Stimulated activated CD4-positive, alpha-beta T cell treated with anti-CD3 and anti-CD28 coated beads, Interleukin-4, amount 100 ng/mL, for 24 hours (primary cell): Measurements from ENCODE around the gene DNAL1.
"Not testable (repeated sequence)": the region's sequence is repeated elsewhere in the genome, so short reads cannot be mapped to it uniquely, and the experiment has no call there.

Experiments
- DNase-seq: peaks from one replicate; pipeline ENCODE4 v3.0.0-alpha.2; 2020

Gene DNAL1

GRCh38 chr14:73640796-73641365 is 3.9 kb upstream of the DNAL1 start:
- DNase-seq, result no peak

DNA sequence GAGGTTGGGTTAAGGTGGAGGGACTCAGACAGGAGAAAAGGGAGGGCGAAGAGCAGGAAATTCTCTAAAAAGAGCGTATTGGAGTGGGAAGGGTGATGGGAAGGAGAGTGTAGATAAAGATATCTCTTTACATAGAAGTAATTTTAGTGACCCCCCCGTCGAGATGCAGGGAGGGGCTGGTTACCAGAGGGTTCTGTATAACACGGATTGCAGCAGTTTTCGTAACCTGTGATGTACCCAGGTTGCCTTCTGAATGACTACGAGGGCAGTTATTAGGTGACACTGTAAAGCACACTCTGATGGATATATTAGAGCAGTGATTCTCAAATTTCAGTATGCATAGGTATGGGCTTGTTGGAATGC is 443 bp downstream of the DNAL1 start:
- no peak for DNase-seq

DNA sequence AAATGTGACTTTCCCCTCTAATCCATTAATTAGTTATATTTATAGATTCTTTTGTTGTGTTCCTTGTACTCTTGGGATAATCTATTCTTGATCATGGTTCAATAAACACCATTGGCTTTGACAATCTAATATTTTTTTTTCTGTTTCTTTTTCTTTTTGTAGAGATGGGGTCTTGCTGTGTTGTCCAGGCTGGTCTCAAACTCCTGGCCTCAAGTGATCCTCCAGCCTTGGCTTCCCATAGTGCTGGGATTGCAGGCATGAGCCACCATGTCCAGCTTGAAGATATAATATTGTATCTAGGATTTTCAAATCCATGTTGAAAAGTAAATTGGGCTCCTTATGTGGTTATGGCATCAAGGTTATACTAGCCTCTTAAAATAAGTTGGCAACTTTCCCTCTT is 6.2 kb downstream of the DNAL1 start:
- DNase-seq, result no peak

GRCh38 chr14:73655851-73656250 is 11.1 kb downstream of the DNAL1 start:
- no peak for DNase-seq

DNA sequence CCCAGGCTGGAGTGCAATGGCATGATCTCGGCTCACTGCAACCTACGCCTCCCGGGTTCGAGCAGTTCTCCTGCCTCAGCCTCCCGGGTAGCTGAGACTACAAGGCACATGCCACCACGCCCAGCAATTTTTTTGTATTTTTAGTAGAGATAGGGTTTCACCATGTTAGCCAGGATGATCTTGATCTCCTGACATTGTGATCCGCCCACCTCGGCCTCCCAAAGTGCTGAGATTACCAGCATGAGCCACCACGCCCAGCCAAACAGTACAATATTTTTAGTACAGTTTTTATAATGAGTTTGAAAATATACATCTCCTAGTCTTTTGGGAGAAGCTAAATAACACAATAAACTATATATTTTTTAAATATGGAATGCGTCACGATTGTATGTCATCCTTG is 14.4 kb downstream of the DNAL1 start:
- DNase-seq, result not testable (repeated sequence)

DNA sequence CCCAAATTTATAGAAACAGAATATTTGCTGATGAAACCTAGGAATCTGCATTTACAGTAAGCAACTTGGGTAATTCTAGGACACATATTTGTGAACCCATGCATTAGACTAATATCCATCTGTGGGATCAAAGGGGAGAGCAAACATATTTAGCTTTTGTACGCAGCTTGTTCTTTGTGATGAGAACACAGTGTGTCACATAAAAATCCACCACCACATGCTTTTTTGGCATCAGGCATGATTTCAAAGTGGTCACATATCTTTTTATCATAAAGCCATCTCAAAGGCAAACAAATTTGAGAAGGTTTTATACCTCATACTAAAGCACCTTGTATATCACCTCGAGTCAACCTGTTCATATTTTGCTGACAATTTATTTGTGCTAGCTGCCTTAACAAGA is 15.7 kb downstream of the DNAL1 start:
- DNase-seq, result no peak

DNA sequence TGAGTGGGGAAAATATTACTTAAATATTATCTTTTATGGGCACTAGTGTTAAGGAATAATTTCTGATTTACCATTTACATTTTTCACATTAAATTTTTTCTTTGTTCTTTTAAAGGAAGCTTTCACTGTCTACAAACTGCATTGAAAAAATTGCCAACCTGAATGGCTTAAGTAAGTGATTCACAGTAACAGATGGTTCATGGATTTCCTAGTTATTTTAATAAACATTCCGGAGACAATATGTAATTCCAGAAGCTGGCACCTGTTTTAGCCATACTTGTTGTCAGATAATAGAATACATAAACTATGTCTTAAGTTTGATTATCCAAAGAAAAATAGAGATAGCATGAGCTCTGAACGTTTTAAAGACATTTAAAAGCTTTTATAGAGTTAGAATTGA is 17.1 kb downstream of the DNAL1 start:
- no peak for DNase-seq

- DNase-seq, result no peak
Observed at GRCh38 chr14:73662487-73662943, 17.7 kb downstream of the DNAL1 start.

GRCh38 chr14:73663548-73664212 is 18.9 kb downstream of the DNAL1 start:
- DNase-seq, result no peak

DNA sequence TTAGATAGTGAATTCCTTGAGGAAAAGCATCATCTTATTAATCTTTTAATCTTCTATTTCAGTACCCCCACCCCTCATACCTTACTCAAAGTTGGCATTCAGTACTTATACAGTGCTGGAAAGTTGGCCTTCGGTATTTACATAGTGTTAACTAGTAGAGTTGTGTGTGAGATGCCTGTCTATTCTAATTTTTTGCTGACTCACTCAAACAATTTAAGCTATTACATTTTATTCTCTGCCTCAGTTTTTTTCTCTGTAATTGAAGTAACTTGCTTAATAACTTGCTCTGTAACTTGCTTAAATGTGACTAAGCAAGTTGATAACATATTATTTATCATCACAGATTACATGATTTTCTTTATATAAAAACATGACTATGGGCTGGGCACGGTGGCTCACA is 20.3 kb downstream of the DNAL1 start:
- no peak for DNase-seq

DNA sequence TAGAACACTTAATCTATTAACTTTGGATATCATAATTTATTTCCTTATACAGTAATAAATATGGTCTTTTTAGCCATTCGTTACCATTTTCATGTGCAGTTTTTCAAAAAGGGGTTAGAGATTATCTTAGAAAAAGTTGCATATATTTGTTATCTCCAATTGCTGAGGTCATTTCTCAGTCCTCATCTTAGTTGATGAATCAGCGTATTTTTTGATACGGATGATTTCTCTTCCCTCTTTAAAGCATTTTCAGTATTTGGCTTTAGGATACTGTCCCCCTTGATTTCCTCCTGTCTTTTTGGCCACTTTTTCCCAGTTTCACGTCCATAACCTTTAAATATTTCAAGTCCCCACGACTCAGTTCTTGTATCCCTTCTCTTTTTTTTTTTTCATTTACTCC is 21.8 kb downstream of the DNAL1 start:
- no peak for DNase-seq

DNA sequence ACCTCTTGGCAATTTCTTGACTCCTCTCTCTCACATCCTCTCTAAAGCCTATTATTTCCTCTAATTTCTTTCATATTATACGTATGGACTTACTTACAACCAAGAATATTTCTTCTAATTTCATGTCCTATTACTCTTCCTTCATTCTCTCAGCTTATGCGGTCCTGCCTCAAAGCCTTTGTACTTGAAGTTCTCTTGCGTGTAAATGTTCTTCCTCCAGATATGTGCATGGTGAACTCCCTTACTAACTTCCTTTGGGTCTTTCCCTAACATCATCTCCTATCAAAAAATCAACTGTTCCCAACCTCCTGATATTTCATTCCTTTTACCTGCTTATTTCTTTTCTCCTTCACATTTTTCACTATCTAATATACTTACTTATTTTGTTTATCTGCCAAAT is 23.1 kb downstream of the DNAL1 start:
- no peak for DNase-seq

- no peak for DNase-seq
Observed at GRCh38 chr14:73674986-73675385, 30.2 kb downstream of the DNAL1 start.

- DNase-seq, result no peak
Observed at GRCh38 chr14:73678698-73679097, 33.9 kb downstream of the DNAL1 start.

DNA sequence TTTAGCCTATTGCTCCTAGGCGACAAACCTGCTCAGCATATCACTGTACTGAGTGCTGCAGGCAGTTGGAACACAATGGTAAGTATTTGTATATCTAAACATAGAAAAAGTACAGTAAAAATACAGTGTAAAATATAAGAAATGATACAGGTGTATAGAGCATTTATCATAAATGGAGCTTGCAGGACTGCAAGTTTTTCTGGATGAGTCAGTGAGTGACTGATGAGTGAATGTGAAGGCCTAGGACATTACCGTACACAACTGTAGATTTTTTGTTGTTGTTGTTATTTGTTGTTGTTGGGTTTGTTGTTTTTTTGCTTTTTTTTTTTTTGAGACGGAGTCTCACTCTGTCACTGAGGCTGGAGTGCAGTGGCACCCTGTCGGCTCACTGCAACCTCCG is 36.0 kb downstream of the DNAL1 start:
- no peak for DNase-seq

DNA sequence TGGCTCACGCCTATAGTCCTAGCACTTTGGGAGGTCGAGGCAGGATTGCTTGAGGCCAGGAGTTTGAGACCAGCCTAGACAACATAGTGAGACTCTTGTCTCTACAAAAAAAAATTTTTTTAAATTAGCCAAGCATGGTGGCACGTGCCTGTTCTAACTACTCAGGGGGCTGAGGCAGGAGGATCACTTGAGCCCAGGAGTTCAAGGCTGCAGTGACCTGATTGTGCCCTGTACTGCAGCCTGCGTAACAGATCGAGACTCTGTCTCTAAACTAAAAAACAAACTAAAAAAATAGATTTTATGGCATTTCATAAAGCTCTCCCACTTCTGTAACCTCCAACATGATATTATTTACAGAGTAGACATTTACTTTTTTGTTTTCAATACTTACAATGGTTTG is 39.8 kb downstream of the DNAL1 start:
- DNase-seq, result no peak

GRCh38 chr14:73685328-73685727 is 40.5 kb downstream of the DNAL1 start:
- DNase-seq, result no peak

DNA sequence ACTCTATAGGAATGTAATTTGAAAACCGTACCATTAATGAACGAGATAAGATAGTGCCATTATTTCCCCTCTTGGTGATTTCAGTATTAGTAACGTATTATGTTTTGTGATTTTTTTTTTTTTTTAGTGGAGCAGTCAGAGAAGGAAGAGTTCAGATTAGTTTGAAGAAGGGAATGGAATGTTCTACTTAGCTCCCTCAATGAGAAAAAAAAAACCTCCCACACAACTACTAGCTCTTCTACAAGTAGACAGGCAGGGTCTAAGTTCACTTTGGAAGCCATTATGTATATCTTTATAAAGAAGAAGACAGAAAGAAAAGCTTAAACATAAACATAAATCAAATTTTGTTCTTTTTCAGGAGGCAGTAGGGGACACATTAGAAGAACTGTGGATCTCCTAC is 42.1 kb downstream of the DNAL1 start:
- no peak for DNase-seq

- no peak for DNase-seq
Observed at GRCh38 chr14:73694083-73694482, 49.3 kb downstream of the DNAL1 start.

GRCh38 chr14:73695082-73695481 is 50.3 kb downstream of the DNAL1 start:
- DNase-seq, result no peak

DNA sequence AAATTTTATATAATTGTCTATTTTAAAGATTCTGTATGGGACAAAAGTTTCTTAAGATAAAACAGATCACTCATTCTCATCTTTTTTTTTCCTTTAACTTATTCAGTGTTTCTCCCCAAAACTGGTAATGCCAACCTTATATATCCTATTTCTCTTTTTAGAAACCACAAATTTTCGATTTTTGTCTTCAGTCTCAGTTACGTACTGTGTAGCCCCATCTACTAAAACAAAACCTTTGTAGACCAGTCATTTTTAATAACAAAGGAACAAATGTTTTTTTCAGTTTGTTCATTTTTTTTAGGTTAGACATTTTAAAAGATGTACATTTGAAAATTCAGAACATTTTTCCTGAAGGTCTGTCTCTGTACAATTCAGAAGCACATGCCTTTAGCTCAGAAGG is 51.2 kb downstream of the DNAL1 start:
- DNase-seq, result no peak

GRCh38 chr14:73696466-73697400 is 51.9 kb downstream of the DNAL1 start:
- peak; percentile 18 for DNase-seq

DNA sequence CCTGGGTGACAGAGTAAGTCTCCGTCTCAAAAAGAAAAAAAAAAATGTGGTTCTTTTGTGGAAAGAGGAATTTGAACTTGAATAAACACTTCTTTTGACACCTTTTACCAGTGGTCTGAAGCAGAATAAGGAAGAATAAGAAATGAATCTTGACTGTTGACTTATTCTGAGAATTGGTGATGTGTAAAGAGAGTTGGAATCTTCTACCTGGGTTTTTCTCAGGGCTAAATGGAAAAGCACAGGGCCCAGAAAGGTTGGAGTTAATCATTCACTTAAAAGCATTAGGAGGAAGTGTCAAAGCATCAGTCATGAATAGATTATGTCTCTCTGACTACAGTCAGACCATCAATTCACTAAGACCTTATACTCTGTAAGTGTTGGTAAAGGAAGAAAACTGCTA is 55.5 kb downstream of the DNAL1 start:
- DNase-seq, result no peak

GRCh38 chr14:73708076-73708475 is 63.3 kb downstream of the DNAL1 start:
- DNase-seq, result not testable (repeated sequence)
